Measurements from ENCODE around the gene MN1.

MN1 gene

GRCh38 chr22:27840436-27840835, 38.9 kb upstream of the MN1 start:
- Histone ChIP-seq H3K27me3 (ENCODE audit: control insufficient read depth, insufficient read depth, low read length) (no peaks in the 10 kb centered on the region), H3K4me3 (ENCODE audit: low read length) (no peak overlapping the region), H3K27ac (ENCODE audit: low read length) (no peak overlapping the region), H3K36me3 (ENCODE audit: control insufficient read depth, low read depth, low read length) (no peaks in the 10 kb centered on the region), H3K9me3 (ENCODE audit: control insufficient read depth, low read depth, low read length) (no peaks in the 10 kb centered on the region), H3K4me1 (ENCODE audit: control insufficient read depth, low read depth, low read length) (peaks cover 13% of the 10 kb centered on the region), H3K9ac (ENCODE audit: low read length) (no peak overlapping the region)

- Histone ChIP-seq H3K9ac (ENCODE audit: low read length) (no peak overlapping the region), H3K27me3 (ENCODE audit: control insufficient read depth, insufficient read depth, low read length) (no peaks in the 10 kb centered on the region), H3K9me3 (ENCODE audit: control insufficient read depth, low read depth, low read length) (no peaks in the 10 kb centered on the region), H3K4me1 (ENCODE audit: control insufficient read depth, low read depth, low read length) (peaks cover 13% of the 10 kb centered on the region), H3K27ac (ENCODE audit: low read length) (no peak overlapping the region), H3K4me3 (ENCODE audit: low read length) (no peak overlapping the region), H3K36me3 (ENCODE audit: control insufficient read depth, low read depth, low read length) (no peaks in the 10 kb centered on the region)
Observed at GRCh38 chr22:27839057-27839660, 37.6 kb upstream of the MN1 start.

GRCh38 chr22:27836181-27836580, 34.6 kb upstream of the MN1 start:
- Histone ChIP-seq H3K9me3 (ENCODE audit: control insufficient read depth, low read depth, low read length) (no peaks in the 10 kb centered on the region), H3K36me3 (ENCODE audit: control insufficient read depth, low read depth, low read length) (no peaks in the 10 kb centered on the region), H3K9ac (ENCODE audit: low read length) (no peak overlapping the region), H3K4me1 (ENCODE audit: control insufficient read depth, low read depth, low read length) (peaks cover 13% of the 10 kb centered on the region), H3K27ac (ENCODE audit: low read length) (no peak overlapping the region), H3K27me3 (ENCODE audit: control insufficient read depth, insufficient read depth, low read length) (no peaks in the 10 kb centered on the region), H3K4me3 (ENCODE audit: low read length) (no peak overlapping the region)

DNA sequence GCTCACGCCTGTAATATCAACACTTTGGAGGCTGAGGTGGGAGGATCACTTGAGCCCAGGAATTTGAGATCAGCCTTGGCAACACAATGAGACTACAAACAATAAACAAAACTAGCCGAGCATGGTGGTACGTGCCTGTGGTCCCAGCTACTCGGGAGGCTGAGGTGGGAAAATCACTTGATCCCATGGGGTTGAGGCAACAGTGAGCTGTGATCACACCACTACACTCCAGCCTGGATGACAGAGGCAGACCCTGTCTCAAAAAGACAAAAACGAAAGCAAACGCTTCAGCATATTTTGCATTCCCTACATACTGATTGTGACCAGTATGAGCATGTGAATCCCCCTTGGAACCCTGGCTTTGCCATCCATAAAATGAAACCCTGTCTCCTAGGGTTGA, 33.9 kb upstream of the MN1 start:
- Histone ChIP-seq H3K9ac (ENCODE audit: low read length) (no peak overlapping the region), H3K36me3 (ENCODE audit: control insufficient read depth, low read depth, low read length) (no peaks in the 10 kb centered on the region), H3K4me1 (ENCODE audit: control insufficient read depth, low read depth, low read length) (peaks cover 13% of the 10 kb centered on the region), H3K27me3 (ENCODE audit: control insufficient read depth, insufficient read depth, low read length) (no peaks in the 10 kb centered on the region), H3K9me3 (ENCODE audit: control insufficient read depth, low read depth, low read length) (no peaks in the 10 kb centered on the region), H3K27ac (ENCODE audit: low read length) (no peak overlapping the region), H3K4me3 (ENCODE audit: low read length) (no peak overlapping the region)

GRCh38 chr22:27834364-27835185, 33.0 kb upstream of the MN1 start:
- H3K27ac ChIP-seq (ENCODE audit: low read length): no peak overlapping the region
- H3K36me3 ChIP-seq (ENCODE audit: control insufficient read depth, low read depth, low read length): no peaks in the 10 kb centered on the region
- no peak overlapping the region for H3K4me3 ChIP-seq (ENCODE audit: low read length)
- no peaks in the 10 kb centered on the region for H3K27me3 ChIP-seq (ENCODE audit: control insufficient read depth, insufficient read depth, low read length)
- no peaks in the 10 kb centered on the region for H3K9me3 ChIP-seq (ENCODE audit: control insufficient read depth, low read depth, low read length)
- H3K4me1 ChIP-seq (ENCODE audit: control insufficient read depth, low read depth, low read length): peaks cover 13% of the 10 kb centered on the region
- no peak overlapping the region for H3K9ac ChIP-seq (ENCODE audit: low read length)

- Histone ChIP-seq H3K9ac (ENCODE audit: low read length) (no peak overlapping the region), H3K9me3 (ENCODE audit: control insufficient read depth, low read depth, low read length) (no peaks in the 10 kb centered on the region), H3K27ac (ENCODE audit: low read length) (no peak overlapping the region), H3K4me1 (ENCODE audit: control insufficient read depth, low read depth, low read length) (peaks cover 13% of the 10 kb centered on the region), H3K4me3 (ENCODE audit: low read length) (no peak overlapping the region), H3K27me3 (ENCODE audit: control insufficient read depth, insufficient read depth, low read length) (no peaks in the 10 kb centered on the region), H3K36me3 (ENCODE audit: control insufficient read depth, low read depth, low read length) (no peaks in the 10 kb centered on the region)
Observed at GRCh38 chr22:27833803-27834202, 32.2 kb upstream of the MN1 start.

DNA sequence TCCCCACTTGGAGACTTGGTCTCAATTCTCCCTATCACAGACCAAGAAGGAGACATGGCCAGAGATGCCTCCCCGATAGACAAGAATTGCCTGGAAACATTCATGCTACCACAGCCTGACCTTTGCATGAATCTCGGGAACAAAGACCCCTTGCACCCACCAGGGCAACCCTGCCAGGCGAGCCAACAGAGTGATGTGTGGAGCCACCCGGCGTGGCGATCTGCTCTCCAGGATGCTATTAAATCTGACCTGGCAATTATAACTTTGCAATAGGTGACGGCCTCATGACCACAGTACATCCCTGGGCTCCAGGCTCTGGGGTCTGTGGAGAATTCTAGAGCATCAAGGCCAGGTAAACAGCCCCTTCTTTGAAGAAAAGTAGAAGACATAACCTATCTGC, 31.1 kb upstream of the MN1 start:
- no peak overlapping the region for H3K27ac ChIP-seq (ENCODE audit: low read length)
- no peak overlapping the region for H3K9ac ChIP-seq (ENCODE audit: low read length)
- H3K4me3 ChIP-seq (ENCODE audit: low read length): no peak overlapping the region
- no peaks in the 10 kb centered on the region for H3K27me3 ChIP-seq (ENCODE audit: control insufficient read depth, insufficient read depth, low read length)
- peaks cover 13% of the 10 kb centered on the region for H3K4me1 ChIP-seq (ENCODE audit: control insufficient read depth, low read depth, low read length)
- H3K36me3 ChIP-seq (ENCODE audit: control insufficient read depth, low read depth, low read length): no peaks in the 10 kb centered on the region
- H3K9me3 ChIP-seq (ENCODE audit: control insufficient read depth, low read depth, low read length): no peaks in the 10 kb centered on the region

GRCh38 chr22:27829620-27830019, 28.1 kb upstream of the MN1 start:
- no peaks in the 10 kb centered on the region for H3K9me3 ChIP-seq (ENCODE audit: control insufficient read depth, low read depth, low read length)

DNA sequence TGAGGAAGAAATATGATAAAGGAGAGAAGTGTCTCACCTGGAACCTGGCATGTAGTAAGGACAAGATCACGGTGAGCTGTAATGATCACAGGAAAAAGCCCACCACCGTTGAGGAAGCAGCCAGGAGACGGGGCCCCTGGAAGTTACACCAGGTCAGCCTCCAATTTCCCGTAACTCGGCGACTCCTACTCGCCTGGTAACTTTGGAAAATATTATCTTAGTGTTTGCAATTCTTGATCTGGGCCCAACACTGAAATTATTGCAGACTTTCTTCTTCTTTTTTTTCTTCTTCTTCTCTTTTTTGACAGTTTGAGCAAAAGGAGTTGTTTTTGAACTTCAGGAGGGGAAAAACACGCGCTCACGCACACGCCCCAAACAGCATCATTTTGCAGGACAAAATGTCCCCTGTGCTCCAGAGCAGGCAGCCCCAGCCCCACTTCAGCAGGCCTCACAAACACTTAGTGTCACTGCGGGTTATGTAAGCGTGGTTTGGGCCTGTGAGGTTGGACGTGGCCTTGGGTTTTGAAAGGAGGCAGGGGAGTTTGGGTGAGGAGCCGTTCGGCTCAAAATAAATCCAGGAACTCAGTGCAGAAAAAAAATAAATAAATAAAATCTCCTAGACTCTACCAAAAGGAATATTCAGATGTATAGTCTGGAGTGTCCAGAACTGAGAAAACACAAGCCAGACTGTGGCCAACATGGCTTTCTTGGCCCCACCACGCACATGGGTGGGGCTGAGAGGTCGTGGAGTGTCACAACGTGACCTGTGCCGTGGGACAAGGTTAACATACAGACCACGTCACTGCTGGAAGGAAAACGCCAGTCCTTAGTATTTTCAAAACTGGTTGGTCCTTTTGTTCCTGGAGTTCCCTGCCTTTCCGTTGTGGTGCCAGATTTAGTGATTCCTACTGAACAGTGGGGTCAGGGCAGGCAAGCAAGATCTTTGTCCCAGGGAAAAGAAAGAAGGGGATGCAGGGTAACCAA, 26.3 kb upstream of the MN1 start:
- Histone ChIP-seq H3K36me3 (ENCODE audit: control insufficient read depth, low read depth, low read length) (no peaks in the 10 kb centered on the region), H3K27ac (ENCODE audit: low read length) (no peak overlapping the region), H3K4me1 (ENCODE audit: control insufficient read depth, low read depth, low read length) (no peaks in the 10 kb centered on the region), H3K9ac (ENCODE audit: low read length) (no peak overlapping the region), H3K4me3 (ENCODE audit: low read length) (no peak overlapping the region), H3K9me3 (ENCODE audit: control insufficient read depth, low read depth, low read length) (no peaks in the 10 kb centered on the region), H3K27me3 (ENCODE audit: control insufficient read depth, insufficient read depth, low read length) (no peaks in the 10 kb centered on the region)

More at GRCh38 chr22:27829620-27830019, 28.1 kb upstream of the MN1 start:
- H3K4me1 ChIP-seq (ENCODE audit: control insufficient read depth, low read depth, low read length): no peaks in the 10 kb centered on the region
- H3K36me3 ChIP-seq (ENCODE audit: control insufficient read depth, low read depth, low read length): no peaks in the 10 kb centered on the region
- no peak overlapping the region for H3K27ac ChIP-seq (ENCODE audit: low read length)
- H3K27me3 ChIP-seq (ENCODE audit: control insufficient read depth, insufficient read depth, low read length): no peaks in the 10 kb centered on the region
- no peak overlapping the region for H3K4me3 ChIP-seq (ENCODE audit: low read length)
- no peak overlapping the region for H3K9ac ChIP-seq (ENCODE audit: low read length)

DNA sequence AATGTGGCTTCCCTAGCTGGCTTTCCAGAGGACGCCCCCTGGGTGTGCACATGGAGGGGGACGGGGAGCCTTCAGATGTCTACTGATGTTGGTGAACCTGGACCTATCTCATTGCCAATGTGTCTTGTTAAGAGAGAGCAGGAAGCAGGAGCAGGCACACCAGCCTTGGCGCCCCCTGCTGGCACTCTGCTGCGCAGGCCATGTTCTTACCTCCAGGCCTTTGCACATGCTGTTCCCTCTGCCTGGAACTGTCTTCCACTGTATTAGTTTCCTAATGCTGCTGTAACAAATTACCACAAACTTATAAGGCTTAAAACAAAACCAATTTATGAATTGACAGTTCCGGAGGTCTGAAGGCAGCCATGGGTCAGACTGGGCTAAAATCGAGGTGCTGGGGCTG, 23.6 kb upstream of the MN1 start:
- H3K9me3 ChIP-seq (ENCODE audit: control insufficient read depth, low read depth, low read length): no peaks in the 10 kb centered on the region
- H3K4me1 ChIP-seq (ENCODE audit: control insufficient read depth, low read depth, low read length): no peaks in the 10 kb centered on the region
- no peaks in the 10 kb centered on the region for H3K36me3 ChIP-seq (ENCODE audit: control insufficient read depth, low read depth, low read length)
- H3K4me3 ChIP-seq (ENCODE audit: low read length): no peak overlapping the region
- H3K27me3 ChIP-seq (ENCODE audit: control insufficient read depth, insufficient read depth, low read length): no peaks in the 10 kb centered on the region
- H3K27ac ChIP-seq (ENCODE audit: low read length): no peak overlapping the region
- no peak overlapping the region for H3K9ac ChIP-seq (ENCODE audit: low read length)

GRCh38 chr22:27823221-27823620, 21.7 kb upstream of the MN1 start:
- Histone ChIP-seq H3K4me1 (ENCODE audit: control insufficient read depth, low read depth, low read length) (no peaks in the 10 kb centered on the region), H3K4me3 (ENCODE audit: low read length) (no peak overlapping the region), H3K27ac (ENCODE audit: low read length) (no peak overlapping the region), H3K36me3 (ENCODE audit: control insufficient read depth, low read depth, low read length) (no peaks in the 10 kb centered on the region), H3K9me3 (ENCODE audit: control insufficient read depth, low read depth, low read length) (no peaks in the 10 kb centered on the region), H3K9ac (ENCODE audit: low read length) (no peak overlapping the region), H3K27me3 (ENCODE audit: control insufficient read depth, insufficient read depth, low read length) (no peaks in the 10 kb centered on the region)
